Mammary epithelial cell (primary cell): ENCODE results near the gene EIF5B.

ENCODE experiments used
- EZH2 ChIP-seq: IDR thresholded peaks from 2 replicates; pipeline ENCODE4 v1.6.1; 2012; ENCODE audit warnings: low read length, inconsistent platforms, borderline replicate concordance
- TF ChIP-seq, protein P1 (sequence below), 2 donors: IDR thresholded peaks in 1 of 2; conservative IDR thresholded peaks in 1 of 2; 2 replicates each; pipeline ENCODE4 v1.5.1; 2011 to 2012; ENCODE audit warnings: inconsistent platforms in 2 of 2, low read length in 2 of 2, mild to moderate bottlenecking in 2 of 2, control low read depth in 1 of 2, low read depth in 1 of 2; ENCODE audit not compliant: insufficient read depth in 1 of 2; ENCODE audit errors: extremely low read depth in 1 of 2

DNA sequence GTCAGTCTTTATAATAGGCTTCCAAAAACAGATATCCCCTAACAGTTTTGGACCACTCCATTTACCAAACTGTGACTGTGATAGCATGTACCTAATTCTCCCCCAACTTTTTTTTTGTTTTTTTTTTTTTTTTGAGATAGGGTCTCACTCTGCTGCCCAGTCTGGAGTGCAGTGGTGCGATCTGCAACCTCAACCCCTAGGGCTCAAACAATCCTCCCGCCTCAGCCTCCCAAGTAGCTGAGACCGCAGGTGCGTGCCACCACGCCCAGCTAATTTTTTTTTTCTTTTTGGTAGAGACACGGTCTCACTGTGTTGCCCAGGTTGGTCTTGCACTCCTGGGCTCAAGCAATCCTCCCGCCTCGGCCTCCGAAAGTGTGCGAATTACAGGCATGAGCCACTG is 99.7 kb downstream of the EIF5B start:
- TF ChIP-seq, protein P1, sequence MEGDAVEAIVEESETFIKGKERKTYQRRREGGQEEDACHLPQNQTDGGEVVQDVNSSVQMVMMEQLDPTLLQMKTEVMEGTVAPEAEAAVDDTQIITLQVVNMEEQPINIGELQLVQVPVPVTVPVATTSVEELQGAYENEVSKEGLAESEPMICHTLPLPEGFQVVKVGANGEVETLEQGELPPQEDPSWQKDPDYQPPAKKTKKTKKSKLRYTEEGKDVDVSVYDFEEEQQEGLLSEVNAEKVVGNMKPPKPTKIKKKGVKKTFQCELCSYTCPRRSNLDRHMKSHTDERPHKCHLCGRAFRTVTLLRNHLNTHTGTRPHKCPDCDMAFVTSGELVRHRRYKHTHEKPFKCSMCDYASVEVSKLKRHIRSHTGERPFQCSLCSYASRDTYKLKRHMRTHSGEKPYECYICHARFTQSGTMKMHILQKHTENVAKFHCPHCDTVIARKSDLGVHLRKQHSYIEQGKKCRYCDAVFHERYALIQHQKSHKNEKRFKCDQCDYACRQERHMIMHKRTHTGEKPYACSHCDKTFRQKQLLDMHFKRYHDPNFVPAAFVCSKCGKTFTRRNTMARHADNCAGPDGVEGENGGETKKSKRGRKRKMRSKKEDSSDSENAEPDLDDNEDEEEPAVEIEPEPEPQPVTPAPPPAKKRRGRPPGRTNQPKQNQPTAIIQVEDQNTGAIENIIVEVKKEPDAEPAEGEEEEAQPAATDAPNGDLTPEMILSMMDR (conservative IDR thresholded peaks at IDR 0.05 in 1 of 2, IDR thresholded peaks at IDR 0.05 in 1 of 2; ENCODE audit: extremely low read depth in 1 of 2, insufficient read depth in 1 of 2, low read depth in 1 of 2, low read length in 2 of 2): no peak
- no peak for TF ChIP-seq EZH2
